Middle frontal gyrus (tissue), 1 donor: ENCODE results near the gene MBLAC1.
A peak's percentile ranks its signal among the peaks of the same experiment; 100 is the strongest.

Experiments
- DNase-seq: peaks from one replicate; pipeline ENCODE4 v3.0.0-alpha.2; 2015; ENCODE audit warnings: low spot score; ENCODE audit errors: extremely low spot score

The MBLAC1 gene

GRCh38 chr7:100153708-100154535 is 27.2 kb downstream of the MBLAC1 start:
- DNase-seq = no peak

DNA sequence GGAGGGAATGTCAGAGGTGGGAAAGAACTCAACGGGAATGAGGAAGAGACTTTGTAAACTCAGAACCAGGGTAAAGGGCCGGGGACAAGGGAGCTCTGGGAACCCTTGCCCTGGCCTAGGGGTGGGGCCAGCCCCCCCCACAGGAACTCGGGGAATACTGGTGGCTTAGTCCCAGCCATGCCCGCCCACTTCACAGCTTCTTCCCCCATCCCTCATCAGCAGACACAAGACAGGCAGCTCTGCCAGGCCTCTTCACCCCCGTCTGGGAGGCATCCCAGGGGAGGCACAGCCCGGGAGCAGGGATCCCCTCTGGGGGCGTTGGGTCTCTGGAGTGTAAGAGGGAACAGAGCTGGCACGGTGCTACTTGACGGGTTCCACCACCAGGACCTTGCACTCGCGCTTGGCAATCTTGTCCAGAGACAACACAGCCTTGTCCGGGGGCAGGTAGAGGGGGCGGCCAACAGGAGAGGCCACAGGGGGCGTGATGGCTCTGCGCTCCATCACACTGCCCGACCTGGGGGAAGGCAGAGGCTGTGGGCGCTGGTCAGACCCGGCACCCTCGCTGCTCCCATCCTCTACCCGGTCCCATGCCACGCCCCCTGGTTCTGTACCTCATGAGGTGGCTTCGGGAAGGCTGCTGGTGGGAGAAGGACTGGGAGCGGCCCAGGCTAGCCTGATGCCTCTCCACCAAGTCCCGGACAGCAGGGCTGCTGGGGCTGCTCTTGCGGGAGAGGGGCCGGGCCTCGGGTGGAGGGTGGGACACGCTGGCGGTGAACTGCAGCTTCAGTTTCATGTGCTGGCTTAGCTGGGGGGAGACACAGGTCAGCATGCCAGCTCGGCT is 28.1 kb downstream of the MBLAC1 start:
- no peak for DNase-seq

DNA sequence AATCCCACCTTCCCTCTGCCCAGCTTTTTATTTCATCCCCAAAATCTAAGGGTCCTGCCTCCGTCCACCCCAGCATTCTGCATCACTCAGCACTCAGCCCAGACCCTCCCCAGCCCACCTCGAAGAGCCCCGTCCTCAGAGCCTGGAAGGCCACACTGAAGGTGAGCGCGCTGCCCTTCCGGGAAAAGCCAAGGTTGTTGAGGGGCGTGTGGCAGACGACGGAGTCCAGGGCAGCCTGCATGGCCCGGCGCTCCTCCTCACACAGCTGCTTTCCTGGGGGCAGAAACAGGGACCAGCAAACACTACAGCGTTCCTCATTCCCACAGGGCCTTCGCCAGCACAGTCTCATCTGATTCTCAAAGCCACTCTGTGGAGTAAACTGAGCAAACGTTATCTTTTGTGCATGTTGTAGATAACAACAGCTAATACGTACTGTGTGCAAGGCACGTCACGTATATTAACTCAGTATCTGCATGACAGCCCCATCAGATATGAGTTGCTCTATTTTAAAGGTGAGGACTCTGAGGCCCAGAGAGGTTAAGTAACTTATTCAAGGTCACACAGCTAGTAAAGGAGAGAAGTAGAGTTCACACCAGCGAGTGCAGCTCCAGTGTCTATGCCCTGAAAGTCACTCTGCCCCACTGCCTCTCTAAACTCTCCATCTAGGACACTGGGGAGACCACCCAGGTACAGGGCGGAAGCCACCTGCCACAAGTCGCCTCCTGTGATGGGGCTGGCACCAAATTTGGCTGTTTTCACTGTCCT is 29.0 kb downstream of the MBLAC1 start:
- no peak for DNase-seq

GRCh38 chr7:100156331-100157068 is 29.7 kb downstream of the MBLAC1 start:
- no peak for DNase-seq

GRCh38 chr7:100157069-100157333 is 30.2 kb downstream of the MBLAC1 start:
- no peak for DNase-seq

DNA sequence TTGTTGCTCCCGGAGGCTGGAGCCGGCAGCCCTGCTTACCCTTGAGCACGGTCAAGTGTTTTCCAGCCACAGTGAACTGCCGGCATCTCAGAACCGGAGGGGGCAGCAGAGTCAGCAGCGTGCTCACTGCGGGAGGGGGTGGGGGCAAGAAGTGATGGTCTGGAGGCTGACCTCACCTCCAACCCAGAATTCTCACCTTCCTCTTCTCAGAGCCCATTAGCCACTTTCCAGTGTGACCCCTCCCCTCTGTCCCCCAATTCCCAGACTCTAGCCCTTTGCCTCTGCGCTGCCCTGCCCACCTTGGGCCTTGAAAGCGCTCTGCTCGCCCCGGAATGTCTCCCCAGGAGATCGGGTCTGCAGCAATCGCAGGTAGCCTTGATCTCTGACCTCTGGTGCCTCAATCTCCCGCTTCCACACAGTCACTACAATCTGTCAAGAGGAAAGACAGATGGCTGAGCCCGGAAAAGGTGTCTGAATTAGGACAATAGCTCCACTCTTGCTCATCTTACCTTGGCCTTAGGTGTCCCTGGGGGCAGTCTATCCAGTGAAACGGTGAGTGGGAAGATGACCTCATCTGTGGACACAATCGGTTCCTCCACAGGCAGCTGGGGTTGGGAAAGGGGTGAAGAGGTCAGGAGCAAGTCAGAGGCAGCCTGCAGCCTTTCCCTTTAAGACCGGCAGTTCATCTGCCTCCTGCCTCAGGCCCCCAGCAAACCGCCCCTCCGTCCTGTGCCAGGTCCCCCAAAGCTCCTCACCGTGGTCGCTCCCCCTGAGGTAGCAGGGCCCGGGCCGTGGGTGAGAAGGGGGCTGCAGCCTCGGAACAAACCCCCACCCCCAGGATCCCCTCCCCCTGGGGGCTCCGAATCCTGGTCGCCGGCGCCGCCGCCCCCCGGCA is 30.8 kb downstream of the MBLAC1 start:
- DNase-seq = no peak

DNA sequence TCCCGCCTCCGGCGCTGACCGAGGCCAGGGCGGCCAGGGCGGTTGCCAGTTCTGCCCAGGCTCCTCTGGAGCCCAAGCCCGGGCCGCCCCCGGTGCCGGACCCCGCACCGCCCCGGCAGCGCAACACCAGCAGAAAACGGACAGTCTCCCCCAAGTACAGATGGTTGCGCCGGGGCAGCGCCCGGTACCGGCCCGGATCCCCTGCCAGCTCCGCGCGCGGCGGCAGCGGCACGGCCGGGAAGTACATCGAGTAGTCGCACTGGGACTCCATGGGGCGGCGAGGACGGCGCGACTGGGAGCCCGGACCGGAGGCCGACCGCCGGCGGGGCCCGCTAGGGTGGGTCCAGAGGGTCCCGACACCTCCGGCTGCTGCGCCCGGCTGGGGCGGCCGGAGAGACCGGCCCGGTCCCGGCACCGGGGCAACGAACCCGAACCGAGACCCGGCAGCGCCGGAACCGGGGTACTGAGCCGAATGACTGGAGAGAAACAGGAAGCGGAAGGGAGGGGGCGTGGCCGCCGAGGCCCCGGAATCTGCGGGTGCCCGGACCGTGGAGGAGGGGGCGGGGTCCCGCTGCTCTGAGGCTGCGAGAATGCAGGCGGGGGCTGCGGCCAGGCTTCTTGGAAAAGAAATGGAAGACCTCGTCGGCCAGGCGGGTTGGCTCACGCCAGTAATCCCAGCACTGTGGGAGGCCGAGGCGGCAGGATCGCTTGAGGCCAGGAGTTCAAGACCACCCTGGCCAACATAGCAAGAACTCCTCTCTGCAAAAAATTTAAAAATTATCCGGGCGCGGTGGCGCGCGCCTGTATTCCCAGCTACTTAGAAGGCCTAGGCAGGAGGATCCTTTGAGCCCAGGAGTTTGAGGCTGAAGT is 31.7 kb downstream of the MBLAC1 start, which contains the start of gene TRAPPC14:
TRAPPC14 (minus strand) TSS at position 495 of the 870 bp plus-strand sequence; CDS start at position 271, 224 bp downstream.
- peak; percentile 58 for DNase-seq

GRCh38 chr7:100159099-100159623 is 32.4 kb downstream of the MBLAC1 start:
- no peak for DNase-seq

DNA sequence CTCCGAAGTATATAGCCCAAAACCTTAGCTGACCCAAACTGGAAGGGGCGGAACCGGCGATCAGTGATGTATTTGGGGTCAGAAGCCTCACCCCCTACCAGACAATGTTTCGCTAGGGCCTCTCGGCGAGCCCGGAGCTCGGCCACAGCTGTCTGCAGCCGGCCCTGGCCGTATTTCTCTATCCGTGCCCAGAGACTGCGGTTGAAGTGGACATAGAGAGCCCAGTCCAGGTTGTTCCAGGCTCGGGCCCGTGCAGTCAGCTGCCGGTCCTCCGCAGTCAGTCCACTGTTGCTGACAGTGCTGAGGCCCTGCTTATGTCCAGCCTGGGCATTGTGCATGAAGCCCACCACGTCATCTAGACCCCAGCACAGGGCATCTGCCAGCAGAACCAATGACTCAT is 33.3 kb downstream of the MBLAC1 start:
- no peak for DNase-seq

GRCh38 chr7:100163006-100163531 is 36.3 kb downstream of the MBLAC1 start:
- no peak for DNase-seq

DNA sequence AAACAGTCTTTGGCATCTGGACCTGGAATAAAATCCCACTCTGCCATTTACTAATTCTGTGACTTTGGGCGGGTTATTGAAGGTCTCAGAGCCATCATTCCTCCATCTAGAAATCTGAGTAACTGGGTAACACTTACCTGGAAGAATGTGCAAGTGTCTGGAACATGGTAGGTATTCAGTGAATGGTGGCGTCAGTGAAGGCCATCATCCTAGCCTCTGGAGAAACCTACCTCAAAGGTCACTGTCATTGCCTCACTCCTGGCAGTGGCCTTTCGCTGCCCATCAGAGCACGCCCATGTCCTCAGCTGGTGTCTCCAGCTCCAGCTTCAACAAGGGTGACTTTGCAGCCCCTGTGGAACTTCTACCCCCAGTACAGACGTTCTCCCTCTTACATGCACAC is 37.1 kb downstream of the MBLAC1 start:
- no peak for DNase-seq

GRCh38 chr7:100166317-100166940 is 39.7 kb downstream of the MBLAC1 start:
- DNase-seq = no peak

- DNase-seq = no peak
These were observed 40.5 kb downstream of the MBLAC1 start for GRCh38 chr7:100166970-100167911.

GRCh38 chr7:100167912-100168323 is 41.2 kb downstream of the MBLAC1 start:
- no peak for DNase-seq

GRCh38 chr7:100169147-100169850 is 42.5 kb downstream of the MBLAC1 start:
- no peak for DNase-seq

GRCh38 chr7:100170101-100170897 is 43.5 kb downstream of the MBLAC1 start:
- DNase-seq = no peak
